SU-DHL-6 (cell line): ENCODE results near the gene BANP.

Experiments used
- H2AFZ ChIP-seq: fragments of 200-600 bp; sonication (generic); 2 replicates; pipeline ENCODE4 v1.6.1; 2014; ENCODE audit warnings: low read depth, mild to moderate bottlenecking, moderate library complexity, mixed read lengths, antibody characterized with exemption, low read length; ENCODE audit not compliant: severe bottlenecking
- H3F3A ChIP-seq: fragments of 200-600 bp; shearing (Covaris generic); 2 replicates; pipeline ENCODE4 v1.6.0; 2016; ENCODE audit warnings: antibody characterized with exemption, mild to moderate bottlenecking; ENCODE audit not compliant: insufficient read depth
- H3K27ac ChIP-seq: fragments of 200-600 bp; sonication (generic); 2 replicates; pipeline ENCODE4 v1.5.1; 2016; ENCODE audit warnings: low read depth, mild to moderate bottlenecking, low read length, moderate library complexity, mixed read lengths
- H3K27me3 ChIP-seq: fragments of 200-600 bp; sonication (generic), shearing (Covaris generic); 2 replicates; pipeline ENCODE4 v1.6.0; 2014; ENCODE audit warnings: mild to moderate bottlenecking, low read length
- H3K36me3 ChIP-seq: fragments of 200-600 bp; sonication (generic); 2 replicates; pipeline ENCODE4 v1.6.1; 2014; ENCODE audit warnings: mild to moderate bottlenecking, low read length, mixed read lengths
- H3K4me2 ChIP-seq: fragments of 300-600, 200-600 bp; shearing (Covaris generic), sonication (generic); 2 replicates; pipeline ENCODE4 v1.6.0; 2014; ENCODE audit warnings: low read length, low read depth, mild to moderate bottlenecking; ENCODE audit not compliant: poor library complexity, severe bottlenecking
- H3K4me3 ChIP-seq: fragments of 200-600 bp; sonication (generic); 2 replicates; pipeline ENCODE4 v1.5.1; 2014; ENCODE audit warnings: antibody characterized with exemption, low read length, mild to moderate bottlenecking, mixed read lengths; ENCODE audit not compliant: insufficient read depth, poor library complexity, severe bottlenecking
- H3K79me2 ChIP-seq: fragments of 200-600 bp; sonication (generic); 2 replicates; pipeline ENCODE4 v1.6.1; 2014; ENCODE audit warnings: mild to moderate bottlenecking, low read length, moderate library complexity; ENCODE audit not compliant: insufficient read depth
- H3K9ac ChIP-seq: fragments of 200-600 bp; sonication (generic); 2 replicates; pipeline ENCODE4 v1.7.0; 2014; ENCODE audit warnings: mild to moderate bottlenecking, low read length
- H3K9me2 ChIP-seq: fragments of 200-600 bp; sonication (generic); replicated peaks from 2 replicates; pipeline ENCODE4 v1.6.1; 2014; ENCODE audit warnings: low read length; ENCODE audit not compliant: insufficient read depth
- H3K9me3 ChIP-seq: fragments of 200-600 bp; sonication (generic); 2 replicates; pipeline ENCODE4 v1.6.1; 2014; ENCODE audit warnings: low read length, mixed read lengths; ENCODE audit not compliant: insufficient read depth
- H4K20me1 ChIP-seq: fragments of 200-600 bp; sonication (generic); 2 replicates; pipeline ENCODE4 v1.6.1; 2014; ENCODE audit warnings: low read depth, mild to moderate bottlenecking, antibody characterized with exemption, low read length, moderate library complexity, mixed read lengths
- EZH2phosphoT487 ChIP-seq: fragments of 200-600 bp; sonication (generic), shearing (Covaris generic); conservative IDR thresholded peaks from 2 replicates; pipeline ENCODE4 v1.6.1; 2018; ENCODE audit warnings: mild to moderate bottlenecking, antibody characterized with exemption, low read length, moderate library complexity, mixed read lengths
- TF ChIP-seq, protein P1 (sequence below): fragments of 200-600 bp; sonication (generic); IDR thresholded peaks from one replicate; pipeline ENCODE4 v1.5.1; 2017; ENCODE audit warnings: antibody characterized with exemption, mild to moderate bottlenecking, low read length, moderate library complexity; ENCODE audit not compliant: insufficient read depth, poor library complexity, severe bottlenecking

Gene BANP

GRCh38 chr16:88066680-88067529 lies 115.7 kb downstream of the BANP start:
- no peaks in the 10 kb centered on the region for H3K36me3 ChIP-seq
- H3F3A ChIP-seq = peaks cover 14% of the 10 kb centered on the region
- no peak overlapping the region for H3K9ac ChIP-seq
- H3K4me2 ChIP-seq = no peak overlapping the region
- no peak overlapping the region for H3K27ac ChIP-seq
- H3K9me2 ChIP-seq = no peaks in the 10 kb centered on the region
- TF ChIP-seq, protein P1, sequence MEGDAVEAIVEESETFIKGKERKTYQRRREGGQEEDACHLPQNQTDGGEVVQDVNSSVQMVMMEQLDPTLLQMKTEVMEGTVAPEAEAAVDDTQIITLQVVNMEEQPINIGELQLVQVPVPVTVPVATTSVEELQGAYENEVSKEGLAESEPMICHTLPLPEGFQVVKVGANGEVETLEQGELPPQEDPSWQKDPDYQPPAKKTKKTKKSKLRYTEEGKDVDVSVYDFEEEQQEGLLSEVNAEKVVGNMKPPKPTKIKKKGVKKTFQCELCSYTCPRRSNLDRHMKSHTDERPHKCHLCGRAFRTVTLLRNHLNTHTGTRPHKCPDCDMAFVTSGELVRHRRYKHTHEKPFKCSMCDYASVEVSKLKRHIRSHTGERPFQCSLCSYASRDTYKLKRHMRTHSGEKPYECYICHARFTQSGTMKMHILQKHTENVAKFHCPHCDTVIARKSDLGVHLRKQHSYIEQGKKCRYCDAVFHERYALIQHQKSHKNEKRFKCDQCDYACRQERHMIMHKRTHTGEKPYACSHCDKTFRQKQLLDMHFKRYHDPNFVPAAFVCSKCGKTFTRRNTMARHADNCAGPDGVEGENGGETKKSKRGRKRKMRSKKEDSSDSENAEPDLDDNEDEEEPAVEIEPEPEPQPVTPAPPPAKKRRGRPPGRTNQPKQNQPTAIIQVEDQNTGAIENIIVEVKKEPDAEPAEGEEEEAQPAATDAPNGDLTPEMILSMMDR = no peak
- no peak for TF ChIP-seq EZH2phosphoT487
- no peaks in the 10 kb centered on the region for H3K79me2 ChIP-seq
- no peaks in the 10 kb centered on the region for H3K27me3 ChIP-seq
- no peaks in the 10 kb centered on the region for H4K20me1 ChIP-seq
- H2AFZ ChIP-seq = no peak overlapping the region
- H3K4me3 ChIP-seq = no peak overlapping the region
- no peaks in the 10 kb centered on the region for H3K9me3 ChIP-seq

GRCh38 chr16:88067530-88068411 lies 116.5 kb downstream of the BANP start:
- no peak for TF ChIP-seq EZH2phosphoT487
- TF ChIP-seq, protein P1 = no peak
- Histone ChIP-seq H3K27me3 (no peaks in the 10 kb centered on the region), H3K36me3 (no peaks in the 10 kb centered on the region), H4K20me1 (no peaks in the 10 kb centered on the region), H3K27ac (no peak overlapping the region), H3K4me3 (no peak overlapping the region), H3K79me2 (no peaks in the 10 kb centered on the region), H3K9me2 (no peaks in the 10 kb centered on the region), H3K4me2 (no peak overlapping the region), H3F3A (peaks cover 14% of the 10 kb centered on the region), H3K9me3 (no peaks in the 10 kb centered on the region), H2AFZ (no peak overlapping the region), H3K9ac (no peak overlapping the region)

GRCh38 chr16:88068476-88069396 lies 117.5 kb downstream of the BANP start:
- Histone ChIP-seq H3K4me3 (no peak overlapping the region), H3K9ac (peak overlapping the region; percentile 9; the same call in 1 of the 2 replicates), H2AFZ (no peak overlapping the region), H3K27ac (peak overlapping the region; percentile 88), H4K20me1 (no peaks in the 10 kb centered on the region), H3K27me3 (no peaks in the 10 kb centered on the region), H3K9me2 (no peaks in the 10 kb centered on the region), H3K36me3 (no peaks in the 10 kb centered on the region), H3K4me2 (peak overlapping the region; percentile 36), H3K79me2 (no peaks in the 10 kb centered on the region), H3K9me3 (no peaks in the 10 kb centered on the region), H3F3A (peaks cover 14% of the 10 kb centered on the region)
- TF ChIP-seq, protein P1 = no peak
- no peak for TF ChIP-seq EZH2phosphoT487
